ENCODE results near the gene TAGAP.

- TF ChIP-seq CTCF (IDR thresholded peaks at IDR 0.05) (no peak), EZH2 (IDR thresholded peaks at IDR 0.05; ENCODE audit: borderline replicate concordance, insufficient read depth, low read depth, low read length, poor library complexity, severe bottlenecking) (no peak)
Observed at GRCh38 chr6:159004592-159004991, 40.2 kb downstream of the TAGAP start.
